Measurements from ENCODE around the gene DOK7.

DOK7 gene

DNA sequence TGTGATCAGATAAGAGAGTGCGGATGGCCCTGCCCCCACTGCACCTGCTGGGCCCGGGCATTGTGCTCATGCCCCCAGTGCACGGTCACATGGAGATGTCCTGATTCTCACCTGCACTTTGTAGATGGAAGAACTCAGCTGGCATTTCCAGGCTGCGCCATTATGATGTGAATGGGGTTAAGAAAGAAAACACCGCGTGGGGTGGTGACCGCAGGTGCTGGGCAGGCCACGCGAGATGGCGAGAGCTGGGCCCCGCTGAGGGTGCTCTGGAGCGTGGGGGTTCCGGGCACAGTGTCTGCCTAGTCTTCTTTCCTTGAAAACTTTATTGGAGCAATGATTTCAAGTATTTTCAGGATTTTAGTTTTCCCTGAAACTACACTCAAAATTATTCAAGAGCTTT lies 39.2 kb upstream of the DOK7 start:
- in situ Hi-C loops (cut with HindIII; ENCODE audit: low pct_ligation_motif_present, low sequenced_read_pairs): no loop called here
- Histone ChIP-seq H3K27me3 (replicated peaks) (no peaks in the 10 kb centered on the region), H3K4me3 (ENCODE audit: low read depth, low read length) (no peak overlapping the region), H3K27ac (no peak overlapping the region), H3K36me3 (replicated peaks) (no peaks in the 10 kb centered on the region)
- DNase-seq: no peak
- TF ChIP-seq CTCF (IDR thresholded peaks at IDR 0.05; ENCODE audit: low read depth, low read length, missing control alignments): no peak

DNA sequence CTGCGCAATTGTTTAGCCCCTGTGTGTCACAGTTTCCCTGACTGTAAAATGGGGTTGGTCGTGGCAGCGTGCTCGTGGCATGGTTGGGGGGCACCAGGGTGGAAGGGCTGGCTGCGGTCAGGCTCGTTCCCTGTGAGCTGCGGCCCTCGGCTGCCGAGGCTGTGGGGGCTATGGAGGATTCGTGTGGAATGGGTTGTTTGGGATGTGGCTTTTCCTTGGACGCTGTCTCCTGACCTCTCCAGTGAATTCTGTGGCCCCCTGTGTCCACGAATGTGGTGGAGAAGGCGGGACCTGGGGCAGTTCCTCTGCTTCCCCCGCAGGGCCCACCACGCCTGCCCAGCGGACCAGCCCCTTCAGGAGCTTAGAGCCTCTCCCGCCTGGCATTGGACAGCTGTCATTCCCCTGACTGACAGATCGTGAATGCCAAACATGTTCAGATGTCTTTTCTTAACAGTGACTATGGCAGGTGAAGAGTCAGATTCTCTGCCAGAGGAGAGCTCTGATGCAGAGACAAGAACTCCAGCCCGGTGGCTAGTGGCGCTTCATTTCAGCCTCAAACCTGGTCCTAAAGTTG lies 38.5 kb upstream of the DOK7 start:
- Histone ChIP-seq H3K4me3 (ENCODE audit: low read depth, low read length) (no peak overlapping the region), H3K27me3 (replicated peaks) (no peaks in the 10 kb centered on the region), H3K27ac (no peak overlapping the region), H3K36me3 (replicated peaks) (no peaks in the 10 kb centered on the region)
- DNase-seq: no peak
- in situ Hi-C loops (cut with HindIII; ENCODE audit: low pct_ligation_motif_present, low sequenced_read_pairs): no loop called here
- TF ChIP-seq CTCF (IDR thresholded peaks at IDR 0.05; ENCODE audit: low read depth, low read length, missing control alignments): no peak

GRCh38 chr4:3426465-3427133 lies 36.5 kb upstream of the DOK7 start:
- no peaks in the 10 kb centered on the region for H3K27me3 ChIP-seq (replicated peaks)
- in situ Hi-C loops (cut with HindIII; ENCODE audit: low pct_ligation_motif_present, low sequenced_read_pairs): no loop called here
- no peak overlapping the region for H3K4me3 ChIP-seq (ENCODE audit: low read depth, low read length)
- H3K27ac ChIP-seq: no peak overlapping the region
- no peak for DNase-seq
- H3K36me3 ChIP-seq (replicated peaks): no peaks in the 10 kb centered on the region
- no peak for TF ChIP-seq CTCF (IDR thresholded peaks at IDR 0.05; ENCODE audit: low read depth, low read length, missing control alignments)

- Histone ChIP-seq H3K27me3 (replicated peaks) (no peaks in the 10 kb centered on the region), H3K4me3 (ENCODE audit: low read depth, low read length) (no peak overlapping the region), H3K36me3 (replicated peaks) (no peaks in the 10 kb centered on the region), H3K27ac (no peak overlapping the region)
- no peak for TF ChIP-seq CTCF (IDR thresholded peaks at IDR 0.05; ENCODE audit: low read depth, low read length, missing control alignments)
- in situ Hi-C loops (cut with HindIII; ENCODE audit: low pct_ligation_motif_present, low sequenced_read_pairs): no loop called here
- DNase-seq: no peak
These were observed 36.0 kb upstream of the DOK7 start for GRCh38 chr4:3427134-3427476.

DNA sequence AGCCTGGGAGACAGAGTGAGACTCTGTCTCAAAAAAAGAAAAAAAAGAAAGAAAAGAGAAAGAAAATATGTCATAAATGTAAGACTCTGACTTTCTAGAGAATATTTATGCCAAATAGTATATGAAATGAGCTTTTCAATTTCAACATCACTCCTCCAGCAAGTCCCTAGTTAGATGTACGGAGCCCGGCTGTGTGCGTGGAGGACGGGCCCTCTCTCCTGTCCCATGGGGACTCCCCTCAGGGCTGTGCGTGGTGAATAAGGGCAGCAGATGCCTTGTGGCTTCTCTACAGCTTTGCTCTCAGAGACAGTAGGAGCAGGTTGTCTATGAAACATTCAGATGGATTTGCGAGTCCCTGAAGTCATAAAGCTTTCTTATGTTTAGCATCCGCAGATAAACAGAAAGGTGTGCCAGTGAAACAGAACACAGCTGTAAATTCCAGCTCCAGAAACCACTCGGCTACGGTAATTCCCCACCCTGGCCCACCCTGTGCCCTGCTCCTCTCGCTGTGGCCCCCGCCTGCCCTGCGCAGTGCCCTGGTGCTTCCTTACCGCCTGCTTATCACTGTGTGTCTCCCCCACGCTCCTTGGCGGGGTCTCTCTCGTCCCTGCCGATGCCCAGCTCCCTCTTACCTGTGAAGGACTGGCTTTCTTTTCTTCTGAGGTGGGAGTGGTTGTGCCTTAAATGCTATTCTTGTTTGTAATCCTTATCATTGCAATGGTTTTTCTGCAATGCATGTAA lies 35.2 kb upstream of the DOK7 start:
- DNase-seq: no peak
- Histone ChIP-seq H3K27ac (no peak overlapping the region), H3K36me3 (replicated peaks) (no peaks in the 10 kb centered on the region), H3K4me3 (ENCODE audit: low read depth, low read length) (no peak overlapping the region), H3K27me3 (replicated peaks) (no peaks in the 10 kb centered on the region)
- in situ Hi-C loops (cut with HindIII; ENCODE audit: low pct_ligation_motif_present, low sequenced_read_pairs): no loop called here
- TF ChIP-seq CTCF (IDR thresholded peaks at IDR 0.05; ENCODE audit: low read depth, low read length, missing control alignments): no peak

All from brain microvascular endothelial cell (primary cell).